GM12878 (cell line): ENCODE data around the gene TACR2. TPM values are rescaled to one million over a fixed set of nuclear protein-coding genes. Genes with fewer than 3 reads are reported as not detected.

ENCODE experiments used
- ATAC-seq: fragments of 200-7000 bp; cut with Tn5 transposase; 3 replicates; pipeline ENCODE4 v1.9.1; 2020; ENCODE audit warnings: mild to moderate bottlenecking, moderate library complexity
- BruUV-seq: library from RNA; stranded (reverse); fragments of 400-500 nt; replicated peaks from 2 replicates; lab custom pipeline; 2021; lab: Mats Ljungman, UMichigan
- CTCF ChIA-PET: fragments of 300-600 bp; sonication (Branson Sonifier 250); formaldehyde crosslinking; extraction: SDS; loops from one replicate; lab custom pipeline; 2021; ENCODE audit warnings: inconsistent platforms; lab: Yijun Ruan, JAX
- POLR2A ChIA-PET: fragments of 350-600 bp; formaldehyde crosslinking; extraction: SDS; loops from one replicate; lab custom pipeline; 2021; ENCODE audit warnings: inconsistent platforms; lab: Charles Lee
- RAD21 ChIA-PET: fragments of 300-600 bp; sonication (Branson Sonifier 250); formaldehyde crosslinking; loops from one replicate; lab custom pipeline; 2023; ENCODE audit warnings: antibody characterized with exemption; ENCODE audit not compliant: unreplicated experiment; lab: Charles Lee
- SMC1A ChIA-PET: fragments of 300-600 bp; sonication (Branson Sonifier 250); formaldehyde crosslinking; loops from one replicate; lab custom pipeline; 2023; ENCODE audit not compliant: unreplicated experiment, uncharacterized antibody; lab: Charles Lee
- DNase-seq: peaks from one replicate; pipeline ENCODE4 v3.0.0-alpha.2; 2011; ENCODE audit warnings: low read depth, low spot score
- FAIRE-seq: peaks from 3 replicates; lab custom pipeline; 2011; peaks lifted over from hg19 to GRCh38; lab: Jason Lieb, UNC
- H2AFZ ChIP-seq: 2 replicates; pipeline ENCODE4 v1.6.0; 2011; ENCODE audit warnings: low read depth, low read length, control low read depth; ENCODE audit not compliant: control insufficient read depth
- H3K27ac ChIP-seq: 2 replicates; pipeline ENCODE4 v1.5.1; 2011; ENCODE audit warnings: control low read depth; ENCODE audit not compliant: control insufficient read depth, insufficient read depth
- H3K27me3 ChIP-seq, 2 experiments: replicated peaks in 1 of 2; 2 replicates each; pipeline versions ENCODE4 v1.6.0 to v1.6.1; 2011; ENCODE audit warnings: low read length in 1 of 2; ENCODE audit not compliant: control insufficient read depth in 2 of 2, insufficient read depth in 2 of 2
- H3K36me3 ChIP-seq, 2 experiments: 2 replicates each; pipeline ENCODE4 v1.5.1; 2011; ENCODE audit warnings: low read length in 1 of 2; ENCODE audit not compliant: control insufficient read depth in 2 of 2, insufficient read depth in 2 of 2
- H3K4me1 ChIP-seq: 2 replicates; pipeline ENCODE4 v1.6.1; 2011; ENCODE audit warnings: mild to moderate bottlenecking, low read length, moderate library complexity, mixed read lengths; ENCODE audit not compliant: control insufficient read depth, insufficient read depth
- H3K4me2 ChIP-seq: 2 replicates; pipeline ENCODE4 v1.6.0; 2011; ENCODE audit warnings: control low read depth; ENCODE audit not compliant: control insufficient read depth, insufficient read depth
- H3K4me3 ChIP-seq: fragments of 200-600 bp; sonication (generic); 2 replicates; pipeline ENCODE4 v1.5.1; 2016
- H3K79me2 ChIP-seq: 2 replicates; pipeline ENCODE4 v1.6.0; 2011; ENCODE audit warnings: low read length; ENCODE audit not compliant: control insufficient read depth, insufficient read depth
- H3K9ac ChIP-seq: 2 replicates; pipeline ENCODE4 v1.8.0; 2011; ENCODE audit warnings: low read length, control low read depth, mixed read lengths; ENCODE audit not compliant: control insufficient read depth, insufficient read depth
- H3K9me3 ChIP-seq: replicated peaks from 3 replicates; pipeline ENCODE4 v1.5.1; 2011; ENCODE audit warnings: mild to moderate bottlenecking, low read length; ENCODE audit not compliant: control insufficient read depth, insufficient read depth
- H4K20me1 ChIP-seq: 2 replicates; pipeline ENCODE4 v1.6.0; 2011; ENCODE audit not compliant: control insufficient read depth, insufficient read depth
- BCL3 ChIP-seq: IDR thresholded peaks from 2 replicates; pipeline ENCODE4 v1.6.1; 2011; ENCODE audit warnings: borderline replicate concordance, low read depth, mild to moderate bottlenecking, moderate library complexity, low read length; ENCODE audit not compliant: insufficient read depth, poor library complexity, severe bottlenecking
- BHLHE40 ChIP-seq, 2 experiments: fragments of 450-650 bp in 1 of 2; IDR thresholded peaks; 2 replicates each; pipeline ENCODE4 v1.6.1; 2011 to 2017; ENCODE audit warnings: low read depth in 2 of 2, borderline replicate concordance in 1 of 2, improper control_type of control experiment in 1 of 2, low read length in 1 of 2, mild to moderate bottlenecking in 1 of 2
- BMI1 ChIP-seq: fragments of 450-650 bp; IDR thresholded peaks from 2 replicates; pipeline ENCODE4 v1.6.1; 2016; ENCODE audit warnings: mild to moderate bottlenecking, moderate library complexity, borderline replicate concordance
- E4F1 ChIP-seq: fragments of 450-650 bp; IDR thresholded peaks from 2 replicates; pipeline ENCODE4 v1.6.1; 2018; ENCODE audit warnings: borderline replicate concordance, mild to moderate bottlenecking; ENCODE audit not compliant: partially characterized antibody
- HDAC6 ChIP-seq: fragments of 200-600 bp; sonication (generic); IDR thresholded peaks from one replicate; pipeline ENCODE4 v1.8.0; 2017; ENCODE audit warnings: antibody characterized with exemption; ENCODE audit not compliant: unreplicated experiment
- MTA3 ChIP-seq: IDR thresholded peaks from 2 replicates; pipeline ENCODE4 v1.6.1; 2012; ENCODE audit warnings: low read length, inconsistent platforms, borderline replicate concordance
- NBN ChIP-seq: fragments of 450-650 bp; IDR thresholded peaks from 2 replicates; pipeline ENCODE4 v1.6.1; 2016
- POLR2AphosphoS5 ChIP-seq: IDR thresholded peaks from 2 replicates; pipeline ENCODE4 v1.6.1; 2011; ENCODE audit warnings: mild to moderate bottlenecking, low read length, inconsistent platforms
- YY1 ChIP-seq: IDR thresholded peaks from 2 replicates; pipeline ENCODE4 v1.6.1; 2011; ENCODE audit warnings: low read depth, mild to moderate bottlenecking, low read length
- WGBS: methylation state at CpG from one replicate; pipeline ENCODE4 v1.1.6; 2016; ENCODE audit warnings: low lambda C conversion rate; ENCODE audit not compliant: insufficient replicate concordance, insufficient coverage; ENCODE audit errors: missing lambda C conversion rate; 5-methylcytosine and 5-hydroxymethylcytosine counted together
- in situ Hi-C: fragments of 300-500 bp; cut with MboI; formaldehyde crosslinking; loops from 9 replicates; pipeline ENCODE4 v1.14.3; 2018; ENCODE audit warnings: mixed read lengths
- intact Hi-C: fragments of 100-400 bp; cut with micrococcal nuclease; formaldehyde crosslinking; loops from one replicate; pipeline ENCODE4 v1.14.2; 2022; ENCODE audit not compliant: unreplicated experiment
- polyA plus RNA-seq, 11 experiments: library from polyadenylated mRNA; depleted of rRNA in 4 of 11; unstranded in 6 of 11; stranded (reverse) in 5 of 11; fragments of >200 nt; fragmentation: Nextera tagmentation in 4 of 11; fragmentation: Illumina TruSeq in 1 of 11; extraction: Ambion mirVana in 4 of 11; extraction: Trizol in 1 of 11; gene quantifications; 1 replicate in 1 of 11; 2 replicates in 10 of 11; pipeline versions ENCODE4 v1.2.1 to v1.2.3, GENCODE V29; 2011 to 2016; ENCODE audit warnings: inconsistent platforms in 2 of 11, missing spikeins in 2 of 11, low read depth in 1 of 11
- total RNA-seq, 4 experiments: library from RNA; depleted of rRNA in 3 of 4; stranded (reverse); fragments of >200 nt in 3 of 4; fragmentation: Illumina TruSeq in 1 of 4; extraction: Trizol in 1 of 4; gene quantifications; 2 replicates each; pipeline versions ENCODE4 v1.2.1 to v1.2.3, GENCODE V29; 2013 to 2021

The TACR2 gene
- total and polyA plus RNA-seq, 10 of the 15 experiments (the other 5 are each of a cell fraction or from before 2014, with no cell fraction given), result 0.11 TPM; not detected in 9

- TF ChIP-seq E4F1, result no peak
- TF ChIP-seq BHLHE40 (IDR thresholded peaks at IDR 0.05; ENCODE audit: borderline replicate concordance in 1 of 2, low read depth in 2 of 2, low read length in 1 of 2), result no peak
- TF ChIP-seq POLR2AphosphoS5, result no peak
- no peak for TF ChIP-seq YY1
- TF ChIP-seq BMI1, result no peak
These were observed 40.4 kb upstream of the TACR2 start (continued) for GRCh38 chr10:69456880-69457693.

GRCh38 chr10:69455006-69455763 is 38.5 kb upstream of the TACR2 start:
- Histone ChIP-seq H3K4me1 (no peaks in the 10 kb centered on the region; the same call in 1 of the 2 replicates), H4K20me1 (no peaks in the 10 kb centered on the region), H3K27ac (no peak overlapping the region), H3K4me2 (no peak overlapping the region), H3K79me2 (no peaks in the 10 kb centered on the region; the same call in 1 of the 2 replicates), H3K9me3 (no peaks in the 10 kb centered on the region), H2AFZ (no peak overlapping the region), H3K4me3 (no peak overlapping the region), H3K9ac (no peak overlapping the region), H3K36me3 (no peaks in the 10 kb centered on the region; a peak in 1 of 4 replicates), H3K27me3 (no peaks in the 10 kb centered on the region; a peak in 1 of 4 replicates)
- intact Hi-C loops, result no loop called here
- ATAC-seq, result no peak
- ChIA-PET SMC1A (interaction anchor here (2.0 kb wide), 1 partner anchor 10 kb away, joined by 6 read pairs; no protein-coding TSS in a partner anchor), POLR2A (interaction anchor here (2.5 kb wide), 1 partner anchor 10 kb away, joined by 8 read pairs; no protein-coding TSS in a partner anchor), RAD21 (no interaction called here), CTCF (no interaction called here)
- TF ChIP-seq MTA3, result no peak
- no peak for TF ChIP-seq NBN
- TF ChIP-seq BCL3, result no peak
- no peak for TF ChIP-seq HDAC6
- no peak for FAIRE-seq
- in situ Hi-C loops, result no loop called here
- BruUV-seq, result no TSS peak
- no peak for DNase-seq
- WGBS, result 82% methylated on average over 9 of the region's 10 CpGs
